H1 (cell line): ENCODE results near the gene CCL8. TPM values are rescaled to one million over a fixed set of nuclear protein-coding genes. Genes with fewer than 3 reads are reported as not detected.

Experiments used
- CBX8 ChIP-seq: fragments of 300-800, 300-1000 bp; sonication (generic); IDR thresholded peaks from 2 replicates; pipeline ENCODE4 v1.7.1; 2016; ENCODE audit warnings: low read depth, low read length, borderline replicate concordance
- CHD7 ChIP-seq: fragments of 300-600 bp; sonication (generic); IDR thresholded peaks from 2 replicates; pipeline ENCODE4 v1.7.1; 2012; ENCODE audit warnings: low read length, moderate library complexity, mild to moderate bottlenecking, inconsistent platforms; ENCODE audit not compliant: insufficient replicate concordance
- EZH2 ChIP-seq: fragments of 200-600 bp; sonication (generic); IDR thresholded peaks from 2 replicates; pipeline ENCODE4 v1.7.1; 2012; ENCODE audit warnings: low read depth, mild to moderate bottlenecking, moderate library complexity, low read length, inconsistent platforms; ENCODE audit not compliant: severe bottlenecking
- FOSL1 ChIP-seq: IDR thresholded peaks from 2 replicates; pipeline ENCODE4 v1.6.1; 2011; ENCODE audit warnings: mild to moderate bottlenecking, low read depth, low read length, moderate library complexity; ENCODE audit not compliant: insufficient read depth
- SIN3A ChIP-seq, 2 experiments: IDR thresholded peaks in 1 of 2; conservative IDR thresholded peaks in 1 of 2; 2 replicates each; pipeline ENCODE4 v1.6.1; 2011 to 2012; ENCODE audit warnings: low read length in 2 of 2, improper control_type of control experiment in 1 of 2, low read depth in 1 of 2, mild to moderate bottlenecking in 1 of 2
- SIX5 ChIP-seq: IDR thresholded peaks from 2 replicates; pipeline ENCODE4 v1.6.1; 2011; ENCODE audit warnings: mild to moderate bottlenecking, low read depth, low read length
- polyA plus RNA-seq, 7 experiments: library from polyadenylated mRNA; depleted of rRNA in 3 of 7; stranded (reverse) in 5 of 7; unstranded in 2 of 7; fragments of >200 nt in 5 of 7; fragments of 200-250 nt in 2 of 7; gene quantifications; 1 replicate in 5 of 7; 2 replicates in 1 of 7; 4 replicates in 1 of 7; pipeline versions ENCODE4 v1.2.1 to v1.2.3, GENCODE V29; 2011 to 2013; ENCODE audit warnings: missing spikeins in 2 of 7, mixed read lengths in 2 of 7
- total RNA-seq: library from RNA; stranded (reverse); fragmentation: NEBNext Ultra II Directional; extraction: Animal tissue kit (Norgen Biotek cat#: 25700); gene quantifications from 2 replicates; pipeline ENCODE4 v1.2.1, GENCODE V29; 2021

The CCL8 gene
- total and polyA plus RNA-seq, 2 of the 8 experiments (the other 6 are each of a cell fraction or from before 2014, with no cell fraction given) = not detected

GRCh38 chr17:34303606-34304005, 15.6 kb upstream of the CCL8 start (continued):
- TF ChIP-seq EZH2 = no peak
- no peak for TF ChIP-seq FOSL1
- no peak for TF ChIP-seq SIX5
- no peak for TF ChIP-seq SIN3A (conservative IDR thresholded peaks at IDR 0.05 in 1 of 2, IDR thresholded peaks at IDR 0.05 in 1 of 2; ENCODE audit: low read depth in 1 of 2, low read length in 2 of 2)
- TF ChIP-seq CHD7 = no peak
- TF ChIP-seq CBX8 = no peak
